Osteoblast (primary cell): Measurements from ENCODE around the gene SH2D7. TPM values are rescaled to one million over a fixed set of nuclear protein-coding genes. Genes with fewer than 3 reads are reported as not detected.

Experiments
- DNase-seq: peaks from one replicate; pipeline ENCODE4 v3.0.0; 2011; ENCODE audit warnings: low spot score, mixed read lengths; ENCODE audit not compliant: insufficient read length; ENCODE audit errors: missing footprints
- H2AFZ ChIP-seq: 2 replicates; pipeline ENCODE4 v1.6.0; 2011; ENCODE audit warnings: mild to moderate bottlenecking, low read length
- H3K27ac ChIP-seq: 2 replicates; pipeline ENCODE4 v1.5.1; 2011; ENCODE audit warnings: mild to moderate bottlenecking, low read depth, low read length, moderate library complexity
- H3K27me3 ChIP-seq: 2 replicates; pipeline ENCODE4 v1.6.0; 2012; ENCODE audit warnings: mild to moderate bottlenecking, control low read depth, inconsistent platforms, low read length, moderate library complexity; ENCODE audit not compliant: insufficient read depth
- H3K36me3 ChIP-seq: 2 replicates; pipeline ENCODE4 v1.5.1; 2011; ENCODE audit warnings: mild to moderate bottlenecking, low read length, control low read depth, moderate library complexity; ENCODE audit not compliant: insufficient read depth
- H3K4me1 ChIP-seq: 2 replicates; pipeline ENCODE4 v1.5.1; 2011; ENCODE audit warnings: mild to moderate bottlenecking, low read length, control low read depth, moderate library complexity; ENCODE audit not compliant: insufficient read depth
- H3K4me2 ChIP-seq: 2 replicates; pipeline ENCODE4 v1.6.0; 2011; ENCODE audit warnings: mild to moderate bottlenecking, low read length; ENCODE audit not compliant: insufficient read depth
- H3K4me3 ChIP-seq: fragments of 200-600 bp; sonication (generic); 3 replicates; pipeline ENCODE4 v1.5.1; 2012; ENCODE audit warnings: mild to moderate bottlenecking, low read length, inconsistent platforms; ENCODE audit not compliant: insufficient read depth
- H3K79me2 ChIP-seq: 2 replicates; pipeline ENCODE4 v1.6.0; 2012; ENCODE audit warnings: mild to moderate bottlenecking, low read length, control low read depth, inconsistent platforms; ENCODE audit not compliant: insufficient read depth
- H3K9me3 ChIP-seq: 2 replicates; pipeline ENCODE4 v1.5.1; 2011; ENCODE audit warnings: low read depth, low read length, control low read depth
- H4K20me1 ChIP-seq: 2 replicates; pipeline ENCODE4 v1.6.0; 2012; ENCODE audit warnings: mild to moderate bottlenecking, low read length, control low read depth; ENCODE audit not compliant: insufficient read depth
- CTCF ChIP-seq: IDR thresholded peaks from 2 replicates; pipeline ENCODE4 v1.5.1; 2011; ENCODE audit warnings: mild to moderate bottlenecking, low read depth, low read length, moderate library complexity; ENCODE audit errors: extremely low read depth
- total RNA-seq: library from RNA; depleted of rRNA; stranded (reverse); fragments of >200 nt; gene quantifications from 2 replicates; pipeline ENCODE4 v1.2.3, GENCODE V29; 2012

Gene SH2D7
- total RNA-seq, 1 donor = not detected

GRCh38 chr15:78087951-78088772, 4.2 kb upstream of the SH2D7 start:
- DNase-seq = no peak
- no peaks in the 10 kb centered on the region for H3K9me3 ChIP-seq
- no peak for TF ChIP-seq CTCF

GRCh38 chr15:78088773-78089080, 3.6 kb upstream of the SH2D7 start:
- Histone ChIP-seq H3K4me3 (no peak overlapping the region), H3K4me2 (no peak overlapping the region), H3K27me3 (peaks cover 8% of the 10 kb centered on the region), H3K36me3 (no peaks in the 10 kb centered on the region), H3K4me1 (peaks cover 14% of the 10 kb centered on the region), H2AFZ (no peak overlapping the region), H4K20me1 (no peaks in the 10 kb centered on the region), H3K27ac (no peak overlapping the region), H3K79me2 (no peaks in the 10 kb centered on the region), H3K9me3 (no peaks in the 10 kb centered on the region)
- no peak for TF ChIP-seq CTCF
- DNase-seq = no peak

More at GRCh38 chr15:78087951-78088772, 4.2 kb upstream of the SH2D7 start:
- Histone ChIP-seq H3K4me1 (peaks cover 9% of the 10 kb centered on the region), H3K4me3 (no peak overlapping the region), H3K27me3 (peaks cover 8% of the 10 kb centered on the region), H3K4me2 (no peak overlapping the region), H2AFZ (no peak overlapping the region), H3K36me3 (no peaks in the 10 kb centered on the region), H4K20me1 (no peaks in the 10 kb centered on the region), H3K79me2 (no peaks in the 10 kb centered on the region), H3K27ac (no peak overlapping the region)

- TF ChIP-seq CTCF = no peak
- DNase-seq = no peak
- Histone ChIP-seq H3K36me3 (no peaks in the 10 kb centered on the region), H3K4me2 (no peak overlapping the region), H3K79me2 (no peaks in the 10 kb centered on the region), H3K27ac (no peak overlapping the region), H3K27me3 (peaks cover 12% of the 10 kb centered on the region), H2AFZ (no peak overlapping the region), H3K4me3 (no peak overlapping the region), H4K20me1 (no peaks in the 10 kb centered on the region), H3K9me3 (no peaks in the 10 kb centered on the region), H3K4me1 (peaks cover 14% of the 10 kb centered on the region)
Measured at GRCh38 chr15:78090422-78091063, 1.8 kb upstream of the SH2D7 start.
